H4 (cell line): ENCODE results near the gene IL4R. TPM values are rescaled to one million over a fixed set of nuclear protein-coding genes. Genes with fewer than 3 reads are reported as not detected.

ENCODE experiments used
- DNase-seq: peaks from one replicate; pipeline ENCODE4 v3.0.0-alpha.2; 2015; ENCODE audit warnings: low spot score
- total RNA-seq: library from RNA; depleted of rRNA; stranded (reverse); fragments of >200 nt; shearing (Covaris generic); gene quantifications from 2 replicates; pipeline ENCODE4 v1.2.3, GENCODE V29; 2014

Gene IL4R
- total RNA-seq, 1 experiment from 2014 or later = 9.0 TPM

GRCh38 chr16:27356794-27357193, 43.0 kb downstream of the IL4R start:
- DNase-seq = no peak

- DNase-seq = no peak
Observed at GRCh38 chr16:27359051-27359450, 45.3 kb downstream of the IL4R start.

GRCh38 chr16:27359615-27360014, 45.8 kb downstream of the IL4R start:
- DNase-seq = no peak

- DNase-seq = no peak
Observed at GRCh38 chr16:27361987-27362386, 48.2 kb downstream of the IL4R start.

- DNase-seq = no peak
Observed at GRCh38 chr16:27362570-27363245, 48.9 kb downstream of the IL4R start.

- DNase-seq = no peak
Observed at GRCh38 chr16:27363246-27363632, 49.5 kb downstream of the IL4R start.

- DNase-seq = no peak
Observed at GRCh38 chr16:27363797-27364196, 50.0 kb downstream of the IL4R start.

GRCh38 chr16:27364493-27365141, 50.8 kb downstream of the IL4R start:
- no peak for DNase-seq

GRCh38 chr16:27365142-27366089, 51.6 kb downstream of the IL4R start:
- no peak for DNase-seq

GRCh38 chr16:27366687-27367460, 53.1 kb downstream of the IL4R start:
- DNase-seq = no peak

GRCh38 chr16:27367461-27368357, 53.9 kb downstream of the IL4R start:
- peak; percentile 53 for DNase-seq

GRCh38 chr16:27368358-27368722, 54.6 kb downstream of the IL4R start:
- DNase-seq = no peak

- DNase-seq = no peak
Observed at GRCh38 chr16:27369806-27370205, 56.0 kb downstream of the IL4R start.

GRCh38 chr16:27370318-27370717, 56.5 kb downstream of the IL4R start:
- no peak for DNase-seq

GRCh38 chr16:27373312-27373711, 59.5 kb downstream of the IL4R start:
- DNase-seq = no peak

- no peak for DNase-seq
Observed at GRCh38 chr16:27374221-27374803, 60.5 kb downstream of the IL4R start.

- DNase-seq = peak; percentile 97
Observed at GRCh38 chr16:27374804-27375425, 61.1 kb downstream of the IL4R start.

- DNase-seq = no peak
Observed at GRCh38 chr16:27377666-27378485, 64.1 kb downstream of the IL4R start.

GRCh38 chr16:27378871-27379481, 65.2 kb downstream of the IL4R start:
- DNase-seq = no peak
